Measurements from ENCODE around the gene NADSYN1.

DNA sequence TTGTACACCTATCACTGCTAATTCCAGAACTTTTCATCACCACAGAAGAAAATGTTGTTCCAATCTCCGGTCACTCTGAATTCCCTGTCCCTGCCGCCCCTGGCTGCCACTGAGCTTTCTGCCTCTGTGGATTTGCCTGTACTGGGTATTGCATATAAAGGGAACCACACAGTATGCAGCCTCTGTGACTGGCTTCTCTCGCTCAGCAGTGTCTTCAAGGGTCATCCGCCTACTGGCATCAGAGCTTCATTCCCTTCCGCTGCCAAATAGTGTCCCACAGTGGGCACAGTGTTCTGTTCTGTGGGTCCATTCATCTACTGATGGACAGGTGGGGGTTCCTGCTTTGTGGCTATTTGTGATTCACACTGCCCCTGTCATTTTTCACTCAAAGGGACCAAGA lies 10.1 kb upstream of the NADSYN1 start:
- TF ChIP-seq, protein P1, sequence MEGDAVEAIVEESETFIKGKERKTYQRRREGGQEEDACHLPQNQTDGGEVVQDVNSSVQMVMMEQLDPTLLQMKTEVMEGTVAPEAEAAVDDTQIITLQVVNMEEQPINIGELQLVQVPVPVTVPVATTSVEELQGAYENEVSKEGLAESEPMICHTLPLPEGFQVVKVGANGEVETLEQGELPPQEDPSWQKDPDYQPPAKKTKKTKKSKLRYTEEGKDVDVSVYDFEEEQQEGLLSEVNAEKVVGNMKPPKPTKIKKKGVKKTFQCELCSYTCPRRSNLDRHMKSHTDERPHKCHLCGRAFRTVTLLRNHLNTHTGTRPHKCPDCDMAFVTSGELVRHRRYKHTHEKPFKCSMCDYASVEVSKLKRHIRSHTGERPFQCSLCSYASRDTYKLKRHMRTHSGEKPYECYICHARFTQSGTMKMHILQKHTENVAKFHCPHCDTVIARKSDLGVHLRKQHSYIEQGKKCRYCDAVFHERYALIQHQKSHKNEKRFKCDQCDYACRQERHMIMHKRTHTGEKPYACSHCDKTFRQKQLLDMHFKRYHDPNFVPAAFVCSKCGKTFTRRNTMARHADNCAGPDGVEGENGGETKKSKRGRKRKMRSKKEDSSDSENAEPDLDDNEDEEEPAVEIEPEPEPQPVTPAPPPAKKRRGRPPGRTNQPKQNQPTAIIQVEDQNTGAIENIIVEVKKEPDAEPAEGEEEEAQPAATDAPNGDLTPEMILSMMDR (IDR thresholded peaks at IDR 0.05; ENCODE audit: low read depth, low read length): no peak
- no peak for TF ChIP-seq EZH2phosphoT487 (IDR thresholded peaks at IDR 0.05; ENCODE audit: low read depth)
